ENCODE data around the gene ARFIP2. TPM values are rescaled to one million over a fixed set of nuclear protein-coding genes. Genes with fewer than 3 reads are reported as not detected.
A peak's percentile ranks its signal among the peaks of the same experiment; 100 is the strongest.

Gene ARFIP2
- total and polyA plus RNA-seq, 7 donors: 8.4 to 31.3 (median 19.4) TPM

- H3K27me3 ChIP-seq (ENCODE audit: insufficient read depth in 3 of 3, low read length in 2 of 3): no peaks in the 10 kb centered on the region
- no peaks in the 10 kb centered on the region for H3K4me1 ChIP-seq
- no peak overlapping the region for H3K4me3 ChIP-seq
- no peak for TF ChIP-seq CTCF (IDR thresholded peaks at IDR 0.05)
- H3K27ac ChIP-seq: no peak overlapping the region
- 69 to 75% (median 73%) methylated on average over 5 of the region's 5 CpGs for WGBS, 3 donors
- no peak for ATAC-seq
- no peak for DNase-seq
- no peaks in the 10 kb centered on the region for H3K9me3 ChIP-seq
- no peaks in the 10 kb centered on the region for H3K36me3 ChIP-seq (ENCODE audit: insufficient read depth in 1 of 2, low read depth in 1 of 2)
- intact Hi-C loops (cut with DNase I): no loop called here
These were observed 47.0 kb downstream of the ARFIP2 start for GRCh38 chr11:6433998-6434660.

GRCh38 chr11:6431861-6432260, 49.3 kb downstream of the ARFIP2 start:
- WGBS, 3 donors: 65 to 75% (median 75%) methylated on average over 3 of the region's 3 CpGs
- H3K4me3 ChIP-seq: no peak overlapping the region
- no peaks in the 10 kb centered on the region for H3K36me3 ChIP-seq (ENCODE audit: insufficient read depth in 1 of 2, low read depth in 1 of 2)
- H3K4me1 ChIP-seq: no peaks in the 10 kb centered on the region
- no peaks in the 10 kb centered on the region for H3K27me3 ChIP-seq (ENCODE audit: insufficient read depth in 3 of 3, low read length in 2 of 3)
- H3K9me3 ChIP-seq: no peaks in the 10 kb centered on the region
- H3K27ac ChIP-seq: no peak overlapping the region
- intact Hi-C loops (cut with DNase I): no loop called here
- TF ChIP-seq CTCF (IDR thresholded peaks at IDR 0.05): no peak
- ATAC-seq (peak in 2 of 4 donors; percentile 20 to 53), DNase-seq (no peak)

- no peaks in the 10 kb centered on the region for H3K9me3 ChIP-seq
- no peaks in the 10 kb centered on the region for H3K4me1 ChIP-seq
- DNase-seq: no peak
- H3K36me3 ChIP-seq (ENCODE audit: insufficient read depth in 1 of 2, low read depth in 1 of 2): no peaks in the 10 kb centered on the region
- H3K27ac ChIP-seq: no peak overlapping the region
- intact Hi-C loops (cut with DNase I): no loop called here
- H3K4me3 ChIP-seq: no peak overlapping the region
- no peak for ATAC-seq
- peaks cover 0 to 3% (median 0%) of the 10 kb centered on the region in 3 donors for H3K27me3 ChIP-seq (ENCODE audit: insufficient read depth in 3 of 3, low read length in 2 of 3)
- TF ChIP-seq CTCF (IDR thresholded peaks at IDR 0.05): no peak
These were observed 53.6 kb downstream of the ARFIP2 start for GRCh38 chr11:6427516-6427915.

Other genes with a start within 250 kb of the ARFIP2 start
- 10 to 100 TPM in 3 of 4 donors, 1 to 10 TPM in 1; 9.1 to 21.6 (median 15.6) TPM for gene FHIP1B, start 246.7 kb downstream of the ARFIP2 start, total RNA-seq
- gene FHIP1B, start 246.7 kb downstream of the ARFIP2 start, polyA plus RNA-seq: 10 to 100 TPM; 15.7 to 22.2 (median 20.1) TPM
- not detected for gene CNGA4, start 242.2 kb downstream of the ARFIP2 start, total RNA-seq
- gene CNGA4, start 242.2 kb downstream of the ARFIP2 start, polyA plus RNA-seq: under 1 TPM in 2 of 3 donors, not detected in 1; 0.03 to 0.21 TPM
- gene CCKBR, start 221.5 kb downstream of the ARFIP2 start, total RNA-seq: not detected
- not detected for gene CCKBR, start 221.5 kb downstream of the ARFIP2 start, polyA plus RNA-seq
- gene CAVIN3, start 160.8 kb downstream of the ARFIP2 start, total RNA-seq: 10 to 100 TPM; 14.2 to 25.5 (median 15.4) TPM
- 10 to 100 TPM; 21.5 to 24.7 (median 23.5) TPM for gene CAVIN3, start 160.8 kb downstream of the ARFIP2 start, polyA plus RNA-seq
- gene SMPD1, start 90.9 kb downstream of the ARFIP2 start, total RNA-seq: 10 to 100 TPM; 37.6 to 57.4 (median 39.1) TPM
- 10 to 100 TPM; 32.7 to 50.9 (median 33.6) TPM for gene SMPD1, start 90.9 kb downstream of the ARFIP2 start, polyA plus RNA-seq
- gene APBB1, start 62.2 kb downstream of the ARFIP2 start, total RNA-seq: 10 to 100 TPM; 36.5 to 53.9 (median 43.0) TPM
- gene APBB1, start 62.2 kb downstream of the ARFIP2 start, polyA plus RNA-seq: 10 to 100 TPM; 39.5 to 49.5 (median 42.5) TPM
- under 1 TPM in 3 of 4 donors, not detected in 1; 0.34 to 0.75 (median 0.36) TPM for gene HPX, start 40.3 kb downstream of the ARFIP2 start, total RNA-seq
- gene HPX, start 40.3 kb downstream of the ARFIP2 start, polyA plus RNA-seq: under 1 TPM; 0.04 to 0.38 (median 0.16) TPM
- gene TRIM3, start 7.4 kb downstream of the ARFIP2 start, total RNA-seq: 10 to 100 TPM in 3 of 4 donors, 1 to 10 TPM in 1; 9.6 to 15.3 (median 12.7) TPM
- gene TRIM3, start 7.4 kb downstream of the ARFIP2 start, polyA plus RNA-seq: 10 to 100 TPM; 11.5 to 12.5 (median 12.2) TPM
- gene TIMM10B, start 170 bp upstream of the ARFIP2 start, total RNA-seq: 10 to 100 TPM; 12.5 to 25.2 (median 16.1) TPM
- 10 to 100 TPM; 13.1 to 32.8 (median 24.7) TPM for gene TIMM10B, start 170 bp upstream of the ARFIP2 start, polyA plus RNA-seq
- gene DNHD1, start 15.9 kb upstream of the ARFIP2 start, total RNA-seq: 1 to 10 TPM; 3.1 to 7.8 (median 3.5) TPM
- gene DNHD1, start 15.9 kb upstream of the ARFIP2 start, polyA plus RNA-seq: 1 to 10 TPM; 2.0 to 9.0 (median 3.4) TPM
- 10 to 100 TPM; 11.6 to 18.6 (median 15.5) TPM for gene RRP8, start 122.3 kb upstream of the ARFIP2 start, total RNA-seq
- gene RRP8, start 122.3 kb upstream of the ARFIP2 start, polyA plus RNA-seq: 10 to 100 TPM; 18.4 to 34.0 (median 26.1) TPM
- 10 to 100 TPM; 68.3 to 96.6 (median 84.3) TPM for gene ILK, start 122.4 kb upstream of the ARFIP2 start, total RNA-seq
- gene ILK, start 122.4 kb upstream of the ARFIP2 start, polyA plus RNA-seq: 100 to 1,000 TPM in 2 of 3 donors, 10 to 100 TPM in 1; 75.8 to 173 (median 104) TPM
- gene TAF10, start 130.9 kb upstream of the ARFIP2 start, total RNA-seq: 100 to 1,000 TPM in 2 of 4 donors, 10 to 100 TPM in 2; 70.4 to 119 (median 99.5) TPM
- 10 to 100 TPM; 67.0 to 80.3 (median 67.1) TPM for gene TAF10, start 130.9 kb upstream of the ARFIP2 start, polyA plus RNA-seq
- 10 to 100 TPM; 28.0 to 50.2 (median 35.8) TPM for gene TPP1, start 138.1 kb upstream of the ARFIP2 start, total RNA-seq
- 10 to 100 TPM; 11.8 to 30.0 (median 21.6) TPM for gene TPP1, start 138.1 kb upstream of the ARFIP2 start, polyA plus RNA-seq
- gene DCHS1, start 174.5 kb upstream of the ARFIP2 start, total RNA-seq: 1 to 10 TPM; 3.2 to 7.2 (median 5.4) TPM
- gene DCHS1, start 174.5 kb upstream of the ARFIP2 start, polyA plus RNA-seq: 1 to 10 TPM in 2 of 3 donors, under 1 TPM in 1; 0.98 to 1.7 (median 1.1) TPM
- gene MRPL17, start 202.0 kb upstream of the ARFIP2 start, total RNA-seq: 10 to 100 TPM; 27.2 to 44.8 (median 38.8) TPM
- 10 to 100 TPM; 43.0 to 95.6 (median 47.0) TPM for gene MRPL17, start 202.0 kb upstream of the ARFIP2 start, polyA plus RNA-seq